ENCODE data around the gene NDOR1.

DNA sequence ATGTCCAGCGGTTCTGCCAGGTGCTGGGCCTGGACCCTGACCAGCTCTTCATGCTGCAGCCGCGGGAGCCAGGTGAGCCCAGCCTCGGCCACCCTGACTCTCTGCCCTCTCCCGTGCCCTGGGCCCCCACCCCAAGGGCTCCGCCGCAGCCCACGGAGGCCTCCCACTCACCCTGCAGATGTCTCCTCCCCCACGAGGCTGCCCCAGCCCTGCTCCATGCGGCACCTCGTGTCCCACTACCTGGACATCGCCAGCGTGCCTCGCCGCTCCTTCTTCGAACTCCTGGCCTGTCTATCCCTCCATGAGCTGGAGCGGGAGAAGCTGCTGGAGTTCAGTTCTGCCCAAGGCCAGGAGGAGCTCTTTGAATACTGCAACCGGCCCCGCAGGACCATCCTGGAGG is 9.1 kb downstream of the NDOR1 start:
- TF ChIP-seq, protein P1, sequence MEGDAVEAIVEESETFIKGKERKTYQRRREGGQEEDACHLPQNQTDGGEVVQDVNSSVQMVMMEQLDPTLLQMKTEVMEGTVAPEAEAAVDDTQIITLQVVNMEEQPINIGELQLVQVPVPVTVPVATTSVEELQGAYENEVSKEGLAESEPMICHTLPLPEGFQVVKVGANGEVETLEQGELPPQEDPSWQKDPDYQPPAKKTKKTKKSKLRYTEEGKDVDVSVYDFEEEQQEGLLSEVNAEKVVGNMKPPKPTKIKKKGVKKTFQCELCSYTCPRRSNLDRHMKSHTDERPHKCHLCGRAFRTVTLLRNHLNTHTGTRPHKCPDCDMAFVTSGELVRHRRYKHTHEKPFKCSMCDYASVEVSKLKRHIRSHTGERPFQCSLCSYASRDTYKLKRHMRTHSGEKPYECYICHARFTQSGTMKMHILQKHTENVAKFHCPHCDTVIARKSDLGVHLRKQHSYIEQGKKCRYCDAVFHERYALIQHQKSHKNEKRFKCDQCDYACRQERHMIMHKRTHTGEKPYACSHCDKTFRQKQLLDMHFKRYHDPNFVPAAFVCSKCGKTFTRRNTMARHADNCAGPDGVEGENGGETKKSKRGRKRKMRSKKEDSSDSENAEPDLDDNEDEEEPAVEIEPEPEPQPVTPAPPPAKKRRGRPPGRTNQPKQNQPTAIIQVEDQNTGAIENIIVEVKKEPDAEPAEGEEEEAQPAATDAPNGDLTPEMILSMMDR (IDR thresholded peaks at IDR 0.05; ENCODE audit: low read length) = no peak
- no peak for TF ChIP-seq EZH2 (IDR thresholded peaks at IDR 0.05; ENCODE audit: borderline replicate concordance, low read length)

Measured in OCI-LY1 (cell line).